Putamen (tissue), 1 donor: Measurements from ENCODE around the gene PYURF.

Source experiments
- DNase-seq: peaks from one replicate; pipeline ENCODE4 v3.0.0-alpha.2; 2016; ENCODE audit warnings: low spot score

PYURF gene

GRCh38 chr4:88511236-88511635 lies 12.3 kb downstream of the PYURF start:
- no peak for DNase-seq

GRCh38 chr4:88503344-88503743 lies 20.2 kb downstream of the PYURF start:
- DNase-seq = no peak

- DNase-seq = no peak
These were observed 25.6 kb downstream of the PYURF start for GRCh38 chr4:88497859-88498409.

GRCh38 chr4:88489100-88489761 lies 34.3 kb downstream of the PYURF start:
- DNase-seq = no peak

- no peak for DNase-seq
These were observed 42.0 kb downstream of the PYURF start for GRCh38 chr4:88481537-88481936.

- DNase-seq = no peak
These were observed 45.3 kb downstream of the PYURF start for GRCh38 chr4:88478247-88478646.

- DNase-seq = no peak
These were observed 46.2 kb downstream of the PYURF start for GRCh38 chr4:88477229-88477860.
